Endothelial cell (in vitro differentiated cells): ENCODE measurements around the gene PLEKHA6. TPM values are rescaled to one million over a fixed set of nuclear protein-coding genes. Genes with fewer than 3 reads are reported as not detected.
"Not testable (repeated sequence)": the region's sequence is repeated elsewhere in the genome, so short reads cannot be mapped to it uniquely, and the experiment has no call there.

Source experiments
- DNase-seq: peaks from one replicate; pipeline ENCODE4 v3.0.0; 2021; ENCODE audit warnings: low spot score
- H3K27ac Mint-ChIP-seq: one replicate; pipeline ENCODE4 v1.8.0; 2021; ENCODE audit warnings: mixed read lengths, inconsistent platforms; ENCODE audit not compliant: unreplicated experiment
- H3K27me3 Mint-ChIP-seq: one replicate; pipeline ENCODE4 v1.8.0; 2021; ENCODE audit warnings: mild to moderate bottlenecking, moderate library complexity, mixed read lengths, inconsistent platforms; ENCODE audit not compliant: unreplicated experiment
- H3K36me3 Mint-ChIP-seq: one replicate; pipeline ENCODE4 v1.8.0; 2021; ENCODE audit warnings: mild to moderate bottlenecking, low read depth, mixed read lengths, inconsistent platforms; ENCODE audit not compliant: unreplicated experiment
- H3K4me1 Mint-ChIP-seq: one replicate; pipeline ENCODE4 v1.8.0; 2021; ENCODE audit warnings: mild to moderate bottlenecking, mixed read lengths, inconsistent platforms; ENCODE audit not compliant: unreplicated experiment
- H3K4me3 Mint-ChIP-seq: one replicate; pipeline ENCODE4 v1.8.0; 2021; ENCODE audit warnings: mild to moderate bottlenecking, mixed read lengths, inconsistent platforms; ENCODE audit not compliant: unreplicated experiment
- H3K9me3 Mint-ChIP-seq: one replicate; pipeline ENCODE4 v1.8.0; 2021; ENCODE audit warnings: mixed read lengths, inconsistent platforms; ENCODE audit not compliant: unreplicated experiment
- CTCF ChIP-seq: fragments of 200-600 bp; sonication (generic); IDR thresholded peaks from one replicate; pipeline ENCODE4 v1.5.0; 2021; ENCODE audit warnings: antibody characterized with exemption; ENCODE audit not compliant: unreplicated experiment
- total RNA-seq: library from RNA; stranded (reverse); fragmentation: NEBNext Ultra II Directional; extraction: Animal tissue kit (Norgen Biotek cat#: 25700); gene quantifications from one replicate; pipeline ENCODE4 v1.2.1, GENCODE V29; 2021; ENCODE audit not compliant: unreplicated experiment

Gene PLEKHA6
- total RNA-seq, 1 donor from 2014 or later: 3.7 TPM

GRCh38 chr1:204241914-204242313 lies 117.8 kb downstream of the PLEKHA6 start:
- no peak overlapping the region for H3K27ac Mint-ChIP-seq
- no peak overlapping the region for H3K4me3 Mint-ChIP-seq
- peaks cover 6% of the 10 kb centered on the region for H3K36me3 Mint-ChIP-seq
- TF ChIP-seq CTCF: no peak
- no peaks in the 10 kb centered on the region for H3K9me3 Mint-ChIP-seq
- no peak for DNase-seq
- H3K4me1 Mint-ChIP-seq: peaks cover 2% of the 10 kb centered on the region
- no peaks in the 10 kb centered on the region for H3K27me3 Mint-ChIP-seq

- H3K36me3 Mint-ChIP-seq: peaks cover 6% of the 10 kb centered on the region
- no peak for DNase-seq
- no peak for TF ChIP-seq CTCF
- H3K4me1 Mint-ChIP-seq: peaks cover 2% of the 10 kb centered on the region
- no peaks in the 10 kb centered on the region for H3K27me3 Mint-ChIP-seq
- H3K27ac Mint-ChIP-seq: no peak overlapping the region
- H3K9me3 Mint-ChIP-seq: no peaks in the 10 kb centered on the region
- no peak overlapping the region for H3K4me3 Mint-ChIP-seq
These were observed 118.7 kb downstream of the PLEKHA6 start for GRCh38 chr1:204241050-204241449.

- DNase-seq: no peak
- peaks cover 2% of the 10 kb centered on the region for H3K4me1 Mint-ChIP-seq
- no peak overlapping the region for H3K4me3 Mint-ChIP-seq
- H3K36me3 Mint-ChIP-seq: peaks cover 6% of the 10 kb centered on the region
- H3K9me3 Mint-ChIP-seq: no peaks in the 10 kb centered on the region
- TF ChIP-seq CTCF: no peak
- no peaks in the 10 kb centered on the region for H3K27me3 Mint-ChIP-seq
- no peak overlapping the region for H3K27ac Mint-ChIP-seq
These were observed 119.5 kb downstream of the PLEKHA6 start for GRCh38 chr1:204240233-204240632.

GRCh38 chr1:204239401-204239800 lies 120.3 kb downstream of the PLEKHA6 start:
- H3K27ac Mint-ChIP-seq, H3K4me3 Mint-ChIP-seq, H3K27me3 Mint-ChIP-seq, H3K4me1 Mint-ChIP-seq, DNase-seq, H3K9me3 Mint-ChIP-seq, H3K36me3 Mint-ChIP-seq: not testable (repeated sequence)

- not testable (repeated sequence) for H3K4me3 Mint-ChIP-seq, H3K9me3 Mint-ChIP-seq, H3K27me3 Mint-ChIP-seq, H3K4me1 Mint-ChIP-seq, H3K36me3 Mint-ChIP-seq, DNase-seq, H3K27ac Mint-ChIP-seq
These were observed 121.2 kb downstream of the PLEKHA6 start for GRCh38 chr1:204238520-204238919.

GRCh38 chr1:204237515-204237914 lies 122.2 kb downstream of the PLEKHA6 start:
- not testable (repeated sequence) for H3K27ac Mint-ChIP-seq, H3K36me3 Mint-ChIP-seq, H3K9me3 Mint-ChIP-seq, H3K4me1 Mint-ChIP-seq, H3K4me3 Mint-ChIP-seq, H3K27me3 Mint-ChIP-seq, DNase-seq

- no peak overlapping the region for H3K27ac Mint-ChIP-seq
- TF ChIP-seq CTCF: no peak
- DNase-seq: no peak
- no peaks in the 10 kb centered on the region for H3K9me3 Mint-ChIP-seq
- no peaks in the 10 kb centered on the region for H3K27me3 Mint-ChIP-seq
- peaks cover 8% of the 10 kb centered on the region for H3K36me3 Mint-ChIP-seq
- peaks cover 3% of the 10 kb centered on the region for H3K4me1 Mint-ChIP-seq
- no peak overlapping the region for H3K4me3 Mint-ChIP-seq
These were observed 127.2 kb downstream of the PLEKHA6 start for GRCh38 chr1:204232526-204232925.
